Pons (tissue), 1 donor: ENCODE measurements around the gene LTF.
"Not testable (repeated sequence)": the region's sequence is repeated elsewhere in the genome, so short reads cannot be mapped to it uniquely, and the experiment has no call there.

Source experiments
- DNase-seq: peaks from one replicate; pipeline ENCODE4 v3.0.0-alpha.2; 2016; ENCODE audit warnings: low spot score

LTF gene

GRCh38 chr3:46464326-46465195, at the start of gene LTF:
Gene LTF, minus strand, starts transcription at chr3:46464905. Its CDS starts 38 bp downstream, at chr3:46464867.
- DNase-seq: no peak

GRCh38 chr3:46512191-46512749, 47.6 kb upstream of the LTF start:
- DNase-seq: no peak

GRCh38 chr3:46509661-46510187, 45.0 kb upstream of the LTF start:
- no peak for DNase-seq

- DNase-seq: no peak
Measured at GRCh38 chr3:46508850-46509591, 44.3 kb upstream of the LTF start.

GRCh38 chr3:46506526-46506925, 41.8 kb upstream of the LTF start:
- DNase-seq: no peak

GRCh38 chr3:46505953-46506352, 41.2 kb upstream of the LTF start:
- no peak for DNase-seq

- no peak for DNase-seq
Measured at GRCh38 chr3:46504789-46505188, 40.1 kb upstream of the LTF start.

GRCh38 chr3:46503200-46503874, 38.6 kb upstream of the LTF start:
- DNase-seq: no peak

- DNase-seq: no peak
Measured at GRCh38 chr3:46501702-46502101, 37.0 kb upstream of the LTF start.

- DNase-seq: no peak
Measured at GRCh38 chr3:46500656-46501635, 36.2 kb upstream of the LTF start.

GRCh38 chr3:46498916-46499519, 34.3 kb upstream of the LTF start:
- DNase-seq: no peak

- DNase-seq: no peak
Measured at GRCh38 chr3:46497556-46498265, 33.0 kb upstream of the LTF start, which contains the start of gene RTP3. Gene RTP3, plus strand, starts transcription at chr3:46497976. Its CDS starts 87 bp downstream, at chr3:46498063.

GRCh38 chr3:46496746-46497555, 32.2 kb upstream of the LTF start:
- DNase-seq: no peak

GRCh38 chr3:46495901-46496456, 31.3 kb upstream of the LTF start:
- DNase-seq: no peak

GRCh38 chr3:46494491-46494890, 29.8 kb upstream of the LTF start:
- DNase-seq: not testable (repeated sequence)

GRCh38 chr3:46492890-46493547, 28.3 kb upstream of the LTF start:
- DNase-seq: no peak

GRCh38 chr3:46491089-46492070, 26.7 kb upstream of the LTF start:
- DNase-seq: no peak
